Left ventricle myocardium inferior (tissue), 1 donor: ENCODE measurements around the gene SNX27. TPM values are rescaled to one million over a fixed set of nuclear protein-coding genes. Genes with fewer than 3 reads are reported as not detected.
"Not testable (repeated sequence)": the region's sequence is repeated elsewhere in the genome, so short reads cannot be mapped to it uniquely, and the experiment has no call there.

Experiments used
- DNase-seq: peaks from one replicate; pipeline ENCODE4 v3.0.0-alpha.2; 2020
- H3K27ac ChIP-seq: fragments of 200-600 bp; replicated peaks from 2 replicates; pipeline ENCODE4 v1.8.0; 2021
- H3K27me3 ChIP-seq: fragments of 200-600 bp; 2 replicates; pipeline ENCODE4 v1.8.0; 2021; ENCODE audit warnings: low read depth
- H3K36me3 ChIP-seq: fragments of 200-600 bp; 2 replicates; pipeline ENCODE4 v1.8.0; 2021
- H3K4me1 ChIP-seq: fragments of 200-600 bp; 2 replicates; pipeline ENCODE4 v1.8.0; 2021
- H3K4me3 ChIP-seq: fragments of 200-600 bp; 2 replicates; pipeline ENCODE4 v1.8.0; 2021; ENCODE audit warnings: mild to moderate bottlenecking, moderate library complexity
- H3K9me3 ChIP-seq: fragments of 200-600 bp; replicated peaks from 2 replicates; pipeline ENCODE4 v1.8.0; 2021
- intact Hi-C: fragments of 100-400 bp; cut with micrococcal nuclease; formaldehyde crosslinking; loops from one replicate; pipeline ENCODE4 v1.11.0; 2022
- total RNA-seq: library from RNA; stranded (reverse); fragmentation: NEBNext Ultra II Directional; extraction: Animal tissue kit (Norgen Biotek cat#: 25700); gene quantifications from one replicate; pipeline ENCODE4 v1.2.1, GENCODE V29; 2021
- TF ChIP-seq, protein P1 (sequence below): fragments of 200-600 bp; IDR thresholded peaks from 2 replicates; pipeline ENCODE4 v1.8.0; 2021; ENCODE audit warnings: antibody characterized with exemption, mild to moderate bottlenecking, borderline replicate concordance
- donor health status: DM: no; HTN: yes; CAD: no; lungs with severe emphysema.

SNX27 gene
- total RNA-seq, 1 donor from 2014 or later, result 31.8 TPM

DNA sequence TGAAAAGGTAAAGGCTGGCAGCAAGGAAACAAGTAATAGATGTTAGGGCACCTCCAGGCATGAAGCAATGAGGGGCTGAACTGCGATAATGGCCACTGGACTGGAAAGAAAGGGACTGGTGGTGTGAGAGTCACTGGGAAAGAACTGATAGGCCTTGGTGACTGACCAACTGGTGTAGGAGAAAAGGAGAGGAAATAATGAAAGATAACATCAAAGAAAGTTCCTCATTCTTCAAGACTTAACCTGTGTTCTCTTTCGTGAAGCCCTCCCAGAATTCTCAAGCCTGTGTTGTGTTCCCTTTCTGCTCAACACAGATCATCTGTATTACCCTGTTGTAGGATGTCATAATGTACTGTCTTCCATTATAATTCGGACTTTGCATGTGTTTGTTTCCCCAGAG lies 20.9 kb upstream of the SNX27 start:
- Histone ChIP-seq H3K27me3 (peaks cover 17% of the 10 kb centered on the region), H3K27ac (no peak overlapping the region), H3K4me1 (peaks cover 5% of the 10 kb centered on the region), H3K4me3 (no peak overlapping the region), H3K36me3 (no peaks in the 10 kb centered on the region), H3K9me3 (peaks cover 11% of the 10 kb centered on the region)
- DNase-seq, result no peak
- intact Hi-C loops, result no loop called here
- TF ChIP-seq, protein P1, sequence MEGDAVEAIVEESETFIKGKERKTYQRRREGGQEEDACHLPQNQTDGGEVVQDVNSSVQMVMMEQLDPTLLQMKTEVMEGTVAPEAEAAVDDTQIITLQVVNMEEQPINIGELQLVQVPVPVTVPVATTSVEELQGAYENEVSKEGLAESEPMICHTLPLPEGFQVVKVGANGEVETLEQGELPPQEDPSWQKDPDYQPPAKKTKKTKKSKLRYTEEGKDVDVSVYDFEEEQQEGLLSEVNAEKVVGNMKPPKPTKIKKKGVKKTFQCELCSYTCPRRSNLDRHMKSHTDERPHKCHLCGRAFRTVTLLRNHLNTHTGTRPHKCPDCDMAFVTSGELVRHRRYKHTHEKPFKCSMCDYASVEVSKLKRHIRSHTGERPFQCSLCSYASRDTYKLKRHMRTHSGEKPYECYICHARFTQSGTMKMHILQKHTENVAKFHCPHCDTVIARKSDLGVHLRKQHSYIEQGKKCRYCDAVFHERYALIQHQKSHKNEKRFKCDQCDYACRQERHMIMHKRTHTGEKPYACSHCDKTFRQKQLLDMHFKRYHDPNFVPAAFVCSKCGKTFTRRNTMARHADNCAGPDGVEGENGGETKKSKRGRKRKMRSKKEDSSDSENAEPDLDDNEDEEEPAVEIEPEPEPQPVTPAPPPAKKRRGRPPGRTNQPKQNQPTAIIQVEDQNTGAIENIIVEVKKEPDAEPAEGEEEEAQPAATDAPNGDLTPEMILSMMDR, result no peak

DNA sequence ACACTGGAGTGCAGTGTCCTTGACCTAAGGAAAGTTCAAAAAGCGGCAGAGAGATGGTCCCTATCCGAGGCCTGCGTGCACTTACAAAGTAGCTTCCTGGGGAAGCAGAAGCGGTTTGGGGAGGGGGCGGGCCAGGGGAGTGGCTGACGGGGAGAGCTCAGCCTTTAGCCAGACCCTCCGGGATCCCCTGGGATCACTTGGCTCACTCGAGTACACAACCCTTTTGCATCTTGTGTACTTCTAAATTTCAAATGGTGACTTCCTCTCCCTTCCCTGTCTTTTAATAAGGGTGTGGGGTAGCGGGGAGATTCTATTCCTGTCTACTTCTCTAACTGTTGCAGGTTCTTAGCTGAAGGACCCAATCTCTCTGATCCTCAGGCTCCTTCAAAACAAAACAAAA lies 18.1 kb upstream of the SNX27 start:
- intact Hi-C loops, result no loop called here
- H3K36me3 ChIP-seq, result no peaks in the 10 kb centered on the region
- no peak overlapping the region for H3K27ac ChIP-seq
- TF ChIP-seq, protein P1, result no peak
- no peak overlapping the region for H3K4me3 ChIP-seq
- H3K9me3 ChIP-seq, result peaks cover 11% of the 10 kb centered on the region
- no peak for DNase-seq
- peaks cover 17% of the 10 kb centered on the region for H3K27me3 ChIP-seq
- peaks cover 5% of the 10 kb centered on the region for H3K4me1 ChIP-seq

DNA sequence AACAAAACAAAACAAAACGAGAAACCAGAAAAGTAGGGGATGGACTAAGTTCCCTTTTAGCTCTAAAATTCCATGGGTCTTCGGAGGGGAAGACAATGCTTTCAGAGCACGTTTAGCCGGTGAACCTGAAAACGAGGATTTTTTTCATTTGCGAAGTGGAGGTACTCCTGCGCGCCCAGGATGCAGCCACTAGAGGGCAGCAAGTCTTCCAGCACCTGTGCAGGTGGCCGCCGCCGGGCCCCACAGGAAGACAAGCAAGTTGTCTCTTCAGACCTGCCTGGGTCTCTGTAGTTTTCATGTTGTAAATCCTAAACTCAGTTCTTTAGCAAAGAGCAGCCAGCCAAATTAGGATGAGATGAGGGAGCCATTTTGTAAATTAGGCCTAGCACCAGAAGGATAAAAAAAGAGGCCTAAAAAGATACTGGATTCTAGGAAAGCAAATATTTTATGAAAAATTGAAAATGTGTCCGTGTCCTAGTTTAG lies 17.7 kb upstream of the SNX27 start:
- peaks cover 5% of the 10 kb centered on the region for H3K4me1 ChIP-seq
- no peaks in the 10 kb centered on the region for H3K36me3 ChIP-seq
- peak; percentile 72 for DNase-seq
- H3K4me3 ChIP-seq, result no peak overlapping the region
- H3K27ac ChIP-seq, result no peak overlapping the region
- peaks cover 17% of the 10 kb centered on the region for H3K27me3 ChIP-seq
- intact Hi-C loops, result no loop called here
- TF ChIP-seq, protein P1, result peak; percentile 94
- peaks cover 11% of the 10 kb centered on the region for H3K9me3 ChIP-seq

DNA sequence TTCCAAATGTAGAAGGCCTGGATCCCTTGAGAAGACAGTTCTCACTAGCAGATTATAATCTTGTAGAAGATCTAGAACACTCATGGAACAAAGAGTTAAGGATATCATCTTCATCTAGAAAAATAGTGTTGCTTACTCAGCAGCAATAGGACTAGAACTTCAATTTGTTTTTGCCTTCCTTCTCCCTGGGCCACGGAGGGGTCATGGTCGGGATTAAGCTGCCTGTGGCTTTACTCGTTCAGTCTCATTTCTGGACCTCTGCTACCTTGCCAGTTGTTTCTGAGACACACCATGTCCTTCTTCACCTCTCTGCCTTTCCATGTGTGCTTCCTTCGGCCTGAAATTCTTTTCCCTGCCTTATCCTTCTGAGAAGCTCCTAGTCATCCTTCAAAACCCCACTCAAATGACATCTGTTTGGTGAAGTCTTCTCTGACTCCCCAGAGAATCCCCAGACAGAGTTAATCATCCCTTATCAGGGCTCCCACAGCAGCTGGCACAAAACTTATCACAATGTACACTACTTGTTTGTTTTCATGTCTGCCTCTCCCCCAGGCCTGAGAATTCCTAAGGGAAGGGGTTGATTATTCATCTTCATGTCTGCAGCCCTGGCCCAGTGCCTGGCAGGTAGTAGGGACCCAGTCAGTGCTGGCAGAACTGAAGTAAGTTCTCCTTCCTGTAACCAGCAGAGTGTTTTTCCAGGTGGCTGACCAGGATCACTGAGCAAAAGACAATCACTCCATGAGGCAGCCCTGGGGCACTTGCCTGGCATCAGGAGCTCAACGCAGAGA lies 15.5 kb upstream of the SNX27 start:
- Histone ChIP-seq H3K36me3 (no peaks in the 10 kb centered on the region), H3K27ac (no peak overlapping the region), H3K27me3 (peaks cover 17% of the 10 kb centered on the region)

DNA sequence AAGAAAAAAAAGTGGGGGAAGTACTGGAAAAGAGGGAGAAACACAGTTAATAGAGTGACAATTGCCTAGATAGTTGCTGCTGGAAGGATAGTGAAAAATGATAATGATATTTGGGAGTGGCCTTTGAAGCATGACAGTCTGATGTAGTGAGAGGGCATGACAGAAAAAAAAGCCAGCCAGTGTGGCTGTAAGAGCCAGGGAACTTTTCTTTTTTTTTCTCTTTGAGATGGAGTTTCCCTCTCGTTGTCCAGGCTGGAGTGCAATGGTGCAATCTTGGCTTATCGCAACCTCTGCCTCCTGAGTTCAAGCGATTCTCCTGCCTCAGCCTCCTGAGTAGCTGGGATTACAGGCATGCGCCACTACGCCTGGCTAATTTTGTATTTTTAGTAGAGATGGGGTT lies 9.3 kb upstream of the SNX27 start:
- H3K9me3 ChIP-seq, H3K4me1 ChIP-seq, intact Hi-C loops, H3K4me3 ChIP-seq, H3K36me3 ChIP-seq, H3K27ac ChIP-seq, DNase-seq: not testable (repeated sequence)
- peaks cover 43% of the 10 kb centered on the region for H3K27me3 ChIP-seq

More for the DNA sequence above, 15.5 kb upstream of the SNX27 start:
- peaks cover 5% of the 10 kb centered on the region for H3K4me1 ChIP-seq
- H3K9me3 ChIP-seq, result peaks cover 4% of the 10 kb centered on the region
- intact Hi-C loops, result no loop called here
- H3K4me3 ChIP-seq, result no peak overlapping the region
- TF ChIP-seq, protein P1, result no peak
- no peak for DNase-seq

DNA sequence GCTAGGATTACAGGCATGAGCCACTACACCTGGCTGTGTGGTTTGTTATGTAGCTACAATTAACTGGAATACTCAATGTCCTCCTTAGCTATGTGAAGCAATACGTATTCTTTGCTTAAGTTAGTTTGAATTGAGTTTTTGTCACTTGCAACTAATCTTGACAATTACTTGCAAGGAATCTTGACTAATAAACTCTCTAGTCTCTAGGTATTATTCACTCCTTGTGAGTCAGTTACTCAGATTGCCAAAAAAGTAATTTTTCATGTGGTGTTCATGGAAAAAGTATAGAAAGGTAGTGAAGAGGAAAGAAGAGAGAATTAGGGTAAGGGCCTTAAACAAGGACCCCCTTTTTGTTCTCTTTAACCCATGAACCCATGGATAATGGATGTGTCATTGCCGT lies 7.6 kb upstream of the SNX27 start:
- Histone ChIP-seq H3K4me3 (no peak overlapping the region), H3K27ac (no peak overlapping the region), H3K9me3 (no peaks in the 10 kb centered on the region), H3K36me3 (no peaks in the 10 kb centered on the region), H3K27me3 (peaks cover 43% of the 10 kb centered on the region), H3K4me1 (no peaks in the 10 kb centered on the region)
- intact Hi-C loops, result no loop called here
- TF ChIP-seq, protein P1, result no peak
- DNase-seq, result no peak
